Activated CD8-positive, alpha-beta memory T cell treated with anti-CD3 and anti-CD28 coated beads, Interleukin-2, amount 50 U/mL, for 48 hours (primary cell): ENCODE measurements around the gene DEXI.

Source experiments
- DNase-seq: peaks from one replicate; pipeline ENCODE4 v3.0.0-alpha.2; 2020

The DEXI gene

DNA sequence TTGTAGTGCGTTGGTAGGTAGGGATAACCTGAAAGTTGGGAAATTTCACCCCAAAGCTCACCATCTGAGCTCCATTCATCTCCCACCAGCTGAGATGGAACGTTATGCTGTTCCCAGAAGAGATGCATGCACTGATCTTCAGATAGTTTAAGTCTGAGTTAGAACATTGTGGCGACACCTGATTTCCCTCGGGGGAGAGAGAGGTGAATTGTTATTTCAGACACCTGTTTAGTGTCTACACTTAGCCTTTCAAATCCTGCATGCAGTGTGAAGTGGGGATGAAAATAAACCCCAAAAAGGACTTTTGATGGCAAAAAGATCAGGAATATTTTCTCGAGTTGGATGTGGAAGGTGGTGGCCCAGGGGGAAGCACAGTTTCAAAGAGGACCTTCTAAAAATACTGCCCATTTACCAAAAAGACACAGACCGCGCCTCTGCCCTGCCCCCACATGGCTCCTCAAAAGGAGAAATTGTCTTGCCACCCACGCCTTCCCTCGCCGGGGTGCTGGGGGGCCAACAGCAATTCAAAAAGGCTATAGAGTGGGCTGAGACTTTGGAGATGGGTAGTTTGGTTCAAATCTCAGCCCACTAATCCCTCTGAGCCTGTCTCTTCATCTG is 53.8 kb downstream of the DEXI start:
- DNase-seq: no peak

DNA sequence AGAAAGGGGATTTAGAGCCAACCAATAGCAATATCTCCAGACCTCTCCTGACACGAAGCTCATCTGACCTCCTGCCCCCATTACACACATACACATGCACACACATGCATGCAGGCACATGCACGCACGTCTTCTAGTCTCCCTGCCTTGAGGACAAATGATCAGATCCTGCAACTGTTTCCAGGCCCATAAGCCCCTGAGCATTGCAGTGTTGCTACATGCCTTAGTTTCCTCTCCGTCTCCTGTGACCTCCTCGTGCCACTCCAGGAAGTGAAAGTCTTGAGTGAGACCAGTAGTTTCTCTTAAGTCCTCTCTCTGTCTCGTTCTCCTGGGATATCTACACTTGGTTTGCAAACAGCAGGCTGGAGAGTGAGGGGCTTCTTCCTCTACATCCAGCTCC is 57.0 kb downstream of the DEXI start:
- DNase-seq: no peak

DNA sequence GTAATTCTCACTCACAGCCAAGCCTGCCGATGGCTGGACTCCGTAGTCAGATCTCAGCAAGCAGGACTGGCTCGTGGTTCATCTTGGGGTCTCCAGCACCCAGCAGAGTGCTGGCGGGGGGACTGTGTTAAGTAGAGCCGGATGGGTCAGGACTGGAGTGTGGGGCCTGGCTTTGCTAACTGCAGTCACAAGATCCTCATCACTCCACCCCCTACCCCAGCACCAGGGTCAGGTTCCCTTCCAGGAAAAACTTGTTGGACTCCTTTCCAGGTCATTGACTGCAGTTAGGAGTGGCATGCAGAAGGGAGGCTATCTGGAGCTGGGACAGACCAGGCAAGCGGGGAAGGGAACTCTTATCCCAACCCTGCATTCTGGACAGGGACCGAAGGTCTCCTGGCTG is 59.3 kb downstream of the DEXI start:
- DNase-seq: no peak

DNA sequence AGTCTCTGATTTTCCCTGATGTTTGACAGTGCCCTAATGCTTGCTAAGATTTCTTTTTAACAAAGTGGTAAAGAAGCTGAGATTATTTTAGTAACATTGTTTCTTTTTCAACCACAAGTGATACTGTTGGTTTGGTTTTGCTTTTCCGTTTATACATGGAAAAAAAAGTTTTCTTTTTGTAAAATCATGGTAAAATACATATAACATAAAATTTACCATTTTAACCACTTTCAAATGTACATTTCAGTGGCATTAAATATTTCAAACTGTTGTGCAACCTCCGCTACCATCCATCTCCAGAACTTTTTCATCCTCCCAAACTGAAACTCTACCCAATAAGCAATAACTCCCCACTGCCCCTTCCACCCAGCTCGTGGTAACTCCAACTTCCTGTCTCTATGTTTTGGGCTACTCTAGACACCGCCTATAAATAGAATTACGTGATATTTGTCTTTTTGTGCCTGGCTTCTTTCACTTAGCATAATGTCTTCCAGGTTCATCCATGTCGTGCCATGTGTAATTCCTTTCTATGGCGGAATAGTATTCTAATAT is 60.7 kb downstream of the DEXI start:
- no peak for DNase-seq

DNA sequence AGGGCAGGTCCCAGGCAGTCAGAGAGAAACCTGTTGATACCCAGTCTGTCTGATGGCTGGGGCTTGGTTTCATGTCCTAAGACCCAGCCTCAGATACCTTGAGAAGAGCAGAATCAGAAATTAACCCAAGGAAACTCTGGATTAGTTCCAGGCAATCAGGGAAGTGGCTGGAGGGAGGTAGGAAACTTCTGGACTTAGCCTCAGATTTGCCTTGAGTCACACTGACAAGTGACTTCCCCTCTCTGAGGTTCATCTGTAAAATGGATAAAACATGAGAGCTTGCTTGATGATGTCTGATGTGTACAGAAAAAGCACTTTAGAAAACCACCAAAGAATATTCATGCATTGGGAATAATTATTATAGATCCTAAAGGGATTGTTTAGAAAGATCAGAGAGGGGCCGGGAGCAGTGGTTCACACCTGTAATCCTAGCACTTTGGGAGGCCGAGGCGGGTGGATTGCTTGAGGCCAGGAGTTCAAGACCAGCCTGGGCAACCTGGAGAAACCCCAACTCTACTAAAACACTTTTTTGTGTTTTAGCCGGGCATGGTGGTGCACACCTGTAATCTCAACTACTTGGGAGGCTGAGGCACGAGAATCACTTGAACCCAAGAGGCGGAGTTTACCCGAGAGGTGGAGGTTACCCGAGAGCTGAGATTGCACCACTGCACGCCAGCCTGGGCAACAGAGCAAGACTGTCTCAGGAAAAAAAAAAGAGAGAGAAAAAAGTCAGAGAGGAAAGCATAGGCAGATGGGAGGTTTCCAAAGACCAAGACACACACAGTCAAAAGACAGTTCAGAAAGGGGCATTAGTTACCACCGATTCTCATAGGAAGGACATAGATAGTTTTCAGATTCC is 61.4 kb downstream of the DEXI start:
- DNase-seq: no peak

DNA sequence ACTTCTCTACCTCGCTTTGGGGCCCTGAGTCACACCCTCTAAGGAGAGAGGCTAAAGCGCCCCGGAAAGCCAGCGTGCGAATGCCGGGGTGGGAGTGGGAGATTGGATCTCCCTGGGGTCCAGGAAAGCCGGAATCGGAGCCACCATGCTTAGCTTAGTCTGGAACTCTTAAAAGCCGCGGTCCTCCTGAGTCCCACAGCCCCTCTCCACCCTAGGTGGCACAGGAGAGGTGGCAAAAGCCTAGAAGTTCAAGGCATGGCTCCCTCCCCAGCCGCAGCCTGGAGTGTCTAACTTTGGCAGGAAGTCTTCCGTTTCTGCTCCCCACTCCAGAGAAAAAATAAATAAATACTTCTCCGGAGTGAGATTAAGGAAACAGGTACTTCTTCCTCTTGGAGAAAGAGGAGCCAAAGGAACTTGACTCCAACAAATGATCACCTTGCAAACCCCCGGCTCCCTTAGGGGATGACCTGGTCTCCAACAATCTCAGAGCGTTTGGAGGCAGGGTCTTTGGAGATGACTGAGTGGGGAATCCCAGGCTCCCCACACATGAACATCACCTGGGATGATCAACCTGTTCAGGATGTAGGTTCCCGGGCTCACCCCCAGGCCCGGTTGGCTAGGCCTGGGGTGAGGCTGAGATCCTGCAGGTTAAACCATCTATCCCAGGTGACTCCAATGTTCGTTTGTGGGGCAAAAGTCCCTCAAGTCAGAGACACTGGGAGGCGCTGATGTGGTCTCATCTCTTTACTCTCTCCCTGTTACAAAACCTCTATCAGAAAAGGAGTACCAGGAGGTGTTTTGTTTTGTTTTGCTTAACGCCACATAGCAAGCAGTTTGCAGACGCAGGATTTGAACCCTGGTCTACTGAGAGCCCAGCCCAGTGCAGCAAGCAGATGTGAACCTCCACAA is 62.3 kb downstream of the DEXI start:
- DNase-seq: no peak
